NCI-H146 treated with DMSO at 0.1 percent for 48 hours (cell line): ENCODE measurements around the gene SUPT4H1.

ENCODE experiments used
- DNase-seq: peaks from one replicate; lab custom pipeline; 2025; ENCODE audit not compliant: unreplicated experiment; lab: John Stamatoyannopoulos, UW

SUPT4H1 gene

GRCh38 chr17:58381124-58382035, 29.4 kb upstream of the SUPT4H1 start:
- DNase-seq: no peak

GRCh38 chr17:58380207-58381123, 28.5 kb upstream of the SUPT4H1 start:
- no peak for DNase-seq

- no peak for DNase-seq
Observed at GRCh38 chr17:58379511-58379824, 27.5 kb upstream of the SUPT4H1 start.

- no peak for DNase-seq
Observed at GRCh38 chr17:58378733-58379510, 26.9 kb upstream of the SUPT4H1 start.

- no peak for DNase-seq
Observed at GRCh38 chr17:58377661-58378060, 25.7 kb upstream of the SUPT4H1 start.

GRCh38 chr17:58377093-58377601, 25.1 kb upstream of the SUPT4H1 start:
- DNase-seq: no peak

- no peak for DNase-seq
Observed at GRCh38 chr17:58376472-58377000, 24.5 kb upstream of the SUPT4H1 start.

- no peak for DNase-seq
Observed at GRCh38 chr17:58375811-58376210, 23.8 kb upstream of the SUPT4H1 start.

GRCh38 chr17:58375256-58375655, 23.3 kb upstream of the SUPT4H1 start:
- no peak for DNase-seq

GRCh38 chr17:58373923-58374322, 21.9 kb upstream of the SUPT4H1 start:
- no peak for DNase-seq

GRCh38 chr17:58373003-58373402, 21.0 kb upstream of the SUPT4H1 start:
- DNase-seq: no peak

- DNase-seq: no peak
Observed at GRCh38 chr17:58371300-58371950, 19.4 kb upstream of the SUPT4H1 start.

GRCh38 chr17:58370716-58371115, 18.7 kb upstream of the SUPT4H1 start:
- DNase-seq: no peak

- DNase-seq: no peak
Observed at GRCh38 chr17:58370309-58370708, 18.3 kb upstream of the SUPT4H1 start.

GRCh38 chr17:58369214-58370031, 17.4 kb upstream of the SUPT4H1 start:
- no peak for DNase-seq

- no peak for DNase-seq
Observed at GRCh38 chr17:58368860-58369213, 16.8 kb upstream of the SUPT4H1 start.

- no peak for DNase-seq
Observed at GRCh38 chr17:58367461-58367860, 15.5 kb upstream of the SUPT4H1 start.

- no peak for DNase-seq
Observed at GRCh38 chr17:58365980-58366595, 14.1 kb upstream of the SUPT4H1 start.
